ENCODE data around the gene GNAZ.
A peak's percentile ranks its signal among the peaks of the same experiment; 100 is the strongest.

Gene GNAZ

GRCh38 chr22:23149743-23150238 is 79.5 kb downstream of the GNAZ start:
- no peaks in the 10 kb centered on the region for H3K27me3 ChIP-seq (ENCODE audit: insufficient read depth, poor library complexity, severe bottlenecking)
- ATAC-seq (ENCODE audit: low read depth) (no peak), DNase-seq (ENCODE audit: low spot score) (no peak)
- H3K4me3 ChIP-seq (ENCODE audit: severe bottlenecking), result no peak overlapping the region
- peaks cover 9% of the 10 kb centered on the region for H3K9me3 ChIP-seq (ENCODE audit: severe bottlenecking)
- H3K27ac ChIP-seq (ENCODE audit: poor library complexity, severe bottlenecking), result no peak overlapping the region
- TF ChIP-seq CTCF (IDR thresholded peaks at IDR 0.05; ENCODE audit: poor library complexity, severe bottlenecking), result no peak
- H3K36me3 ChIP-seq (ENCODE audit: low read depth), result no peaks in the 10 kb centered on the region
- H3K4me1 ChIP-seq (ENCODE audit: insufficient read depth, poor library complexity, severe bottlenecking), result peaks cover 8% of the 10 kb centered on the region

- no peak overlapping the region for H3K4me3 ChIP-seq (ENCODE audit: severe bottlenecking)
- no peaks in the 10 kb centered on the region for H3K27me3 ChIP-seq (ENCODE audit: insufficient read depth, poor library complexity, severe bottlenecking)
- peaks cover 9% of the 10 kb centered on the region for H3K9me3 ChIP-seq (ENCODE audit: severe bottlenecking)
- H3K4me1 ChIP-seq (ENCODE audit: insufficient read depth, poor library complexity, severe bottlenecking), result peaks cover 8% of the 10 kb centered on the region
- no peaks in the 10 kb centered on the region for H3K36me3 ChIP-seq (ENCODE audit: low read depth)
- no peak for TF ChIP-seq CTCF (IDR thresholded peaks at IDR 0.05; ENCODE audit: poor library complexity, severe bottlenecking)
- no peak for ATAC-seq (ENCODE audit: low read depth)
- DNase-seq (ENCODE audit: low spot score), result no peak
- no peak overlapping the region for H3K27ac ChIP-seq (ENCODE audit: poor library complexity, severe bottlenecking)
These were observed 80.4 kb downstream of the GNAZ start for GRCh38 chr22:23150762-23151161.

- Histone ChIP-seq H3K36me3 (ENCODE audit: low read depth) (no peaks in the 10 kb centered on the region), H3K9me3 (ENCODE audit: severe bottlenecking) (peaks cover 4% of the 10 kb centered on the region), H3K27ac (ENCODE audit: poor library complexity, severe bottlenecking) (no peak overlapping the region), H3K4me3 (ENCODE audit: severe bottlenecking) (no peak overlapping the region), H3K27me3 (ENCODE audit: insufficient read depth, poor library complexity, severe bottlenecking) (no peaks in the 10 kb centered on the region), H3K4me1 (ENCODE audit: insufficient read depth, poor library complexity, severe bottlenecking) (peaks cover 8% of the 10 kb centered on the region)
- TF ChIP-seq CTCF (IDR thresholded peaks at IDR 0.05; ENCODE audit: poor library complexity, severe bottlenecking), result no peak
- ATAC-seq (ENCODE audit: low read depth) (peak; percentile 59), DNase-seq (ENCODE audit: low spot score) (no peak)
These were observed 81.5 kb downstream of the GNAZ start for GRCh38 chr22:23151827-23152226.

GRCh38 chr22:23152238-23153114 is 82.2 kb downstream of the GNAZ start:
- H3K27ac ChIP-seq (ENCODE audit: poor library complexity, severe bottlenecking), result no peak overlapping the region
- no peaks in the 10 kb centered on the region for H3K27me3 ChIP-seq (ENCODE audit: insufficient read depth, poor library complexity, severe bottlenecking)
- no peak; the same call in 2 of the 3 replicates for ATAC-seq (ENCODE audit: low read depth)
- H3K36me3 ChIP-seq (ENCODE audit: low read depth), result no peaks in the 10 kb centered on the region
- no peak for DNase-seq (ENCODE audit: low spot score)
- no peak overlapping the region for H3K4me3 ChIP-seq (ENCODE audit: severe bottlenecking)
- H3K4me1 ChIP-seq (ENCODE audit: insufficient read depth, poor library complexity, severe bottlenecking), result peaks cover 5% of the 10 kb centered on the region
- TF ChIP-seq CTCF (IDR thresholded peaks at IDR 0.05; ENCODE audit: poor library complexity, severe bottlenecking), result no peak
- H3K9me3 ChIP-seq (ENCODE audit: severe bottlenecking), result peaks cover 4% of the 10 kb centered on the region

DNA sequence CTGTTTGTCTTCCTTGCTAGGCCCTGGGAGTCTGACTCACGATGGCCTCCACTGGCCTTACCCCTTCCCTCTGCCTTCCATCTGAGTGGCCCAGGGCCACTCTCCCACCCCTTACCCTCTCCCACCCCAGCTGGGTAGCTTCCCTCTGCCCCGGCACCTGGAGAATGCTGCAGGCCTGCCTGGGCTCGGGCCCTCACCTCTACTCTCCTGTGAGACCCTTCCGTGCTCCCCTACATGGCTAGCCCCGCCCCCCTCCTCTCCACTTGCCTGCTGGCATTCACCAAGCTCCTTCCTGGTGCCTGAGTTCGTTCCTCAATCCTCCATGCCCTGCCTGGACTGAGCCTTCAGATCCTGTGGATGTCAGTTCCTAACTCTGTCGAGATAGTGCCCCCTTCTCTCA is 83.7 kb downstream of the GNAZ start:
- ATAC-seq (ENCODE audit: low read depth) (no peak), DNase-seq (ENCODE audit: low spot score) (no peak)
- no peak for TF ChIP-seq CTCF (IDR thresholded peaks at IDR 0.05; ENCODE audit: poor library complexity, severe bottlenecking)
- Histone ChIP-seq H3K27me3 (ENCODE audit: insufficient read depth, poor library complexity, severe bottlenecking) (no peaks in the 10 kb centered on the region), H3K9me3 (ENCODE audit: severe bottlenecking) (peaks cover 11% of the 10 kb centered on the region), H3K4me1 (ENCODE audit: insufficient read depth, poor library complexity, severe bottlenecking) (peaks cover 4% of the 10 kb centered on the region), H3K4me3 (ENCODE audit: severe bottlenecking) (no peak overlapping the region), H3K27ac (ENCODE audit: poor library complexity, severe bottlenecking) (no peak overlapping the region), H3K36me3 (ENCODE audit: low read depth) (no peaks in the 10 kb centered on the region)

All from RWPE2 (cell line).